GM06990 (cell line): ENCODE measurements around the gene SLC6A3.
A peak's percentile ranks its signal among the peaks of the same experiment; 100 is the strongest.

ENCODE experiments used
- DNase-seq: peaks from one replicate; pipeline ENCODE4 v3.0.0-alpha.2; 2011; ENCODE audit not compliant: insufficient read length; ENCODE audit errors: extremely low read depth
- H3K27me3 ChIP-seq: replicated peaks from 2 replicates; pipeline ENCODE4 v1.6.0; 2011; ENCODE audit warnings: low read length; ENCODE audit not compliant: control insufficient read depth, insufficient read depth
- H3K36me3 ChIP-seq: 2 replicates; pipeline ENCODE4 v1.5.1; 2011; ENCODE audit warnings: low read length; ENCODE audit not compliant: control insufficient read depth, insufficient read depth
- H3K4me3 ChIP-seq: replicated peaks from 2 replicates; pipeline ENCODE4 v1.5.1; 2011; ENCODE audit warnings: low read depth, mild to moderate bottlenecking, control low read depth, low read length
- TF ChIP-seq, protein P1 (sequence below): IDR thresholded peaks from 2 replicates; pipeline ENCODE4 v1.5.1; 2011; ENCODE audit warnings: low read length, control low read depth, mild to moderate bottlenecking, inconsistent platforms; ENCODE audit not compliant: insufficient read depth, poor library complexity, severe bottlenecking

The SLC6A3 gene

DNA sequence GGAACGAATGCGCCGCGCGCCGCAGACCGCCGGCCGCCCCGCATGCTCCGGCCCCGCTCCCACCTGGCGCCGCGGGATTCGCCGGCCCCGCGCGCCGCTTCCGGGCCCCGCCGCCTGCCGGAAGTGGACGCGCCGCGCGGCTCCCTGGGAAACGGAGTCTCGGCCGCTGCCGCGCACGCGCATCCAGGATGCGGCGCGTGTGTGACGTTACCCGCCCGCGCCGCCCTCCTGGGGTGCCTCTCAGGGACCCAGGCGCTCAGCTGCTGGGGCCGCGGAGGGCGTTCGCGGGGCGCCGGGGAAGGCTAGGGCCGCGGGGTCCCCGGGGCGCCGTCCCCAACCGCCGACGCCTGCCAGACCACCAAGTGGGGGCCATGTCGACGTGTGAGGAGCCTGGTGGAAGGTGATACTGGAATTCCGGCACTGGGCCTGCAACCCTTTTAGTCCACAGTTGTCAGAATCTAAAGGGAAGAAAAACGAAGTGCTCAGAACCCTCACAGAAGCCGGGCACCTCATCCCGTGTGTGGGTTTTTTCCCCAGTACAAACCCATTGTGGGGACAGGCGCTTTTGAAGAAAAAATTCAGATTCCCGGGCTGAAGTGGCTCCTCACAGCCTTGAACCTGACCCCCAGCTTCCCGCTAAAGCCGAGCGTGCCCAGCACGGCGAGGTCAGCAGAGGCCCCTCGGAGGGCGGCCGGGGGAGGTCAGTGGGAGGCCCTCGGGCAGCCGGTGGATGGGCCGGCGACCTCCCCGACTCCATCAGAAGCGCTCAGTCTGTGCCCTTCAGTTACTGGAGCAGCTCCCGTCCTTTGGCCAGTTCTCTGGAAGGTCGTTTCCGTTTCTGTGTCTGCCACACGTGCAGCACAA is 100.0 kb downstream of the SLC6A3 start, which contains the start of gene CLPTM1L:
CLPTM1L (minus strand) TSS at position 125 of the 864 bp plus-strand sequence. CDS start 258 bp downstream, outside the sequence.
- Histone ChIP-seq H3K4me3 (peak within 1 kb of the TSS; percentile 91), H3K27me3 (no peaks in the 10 kb centered on the region), H3K36me3 (peaks cover 15% of the 10 kb centered on the region)
- TF ChIP-seq, protein P1, sequence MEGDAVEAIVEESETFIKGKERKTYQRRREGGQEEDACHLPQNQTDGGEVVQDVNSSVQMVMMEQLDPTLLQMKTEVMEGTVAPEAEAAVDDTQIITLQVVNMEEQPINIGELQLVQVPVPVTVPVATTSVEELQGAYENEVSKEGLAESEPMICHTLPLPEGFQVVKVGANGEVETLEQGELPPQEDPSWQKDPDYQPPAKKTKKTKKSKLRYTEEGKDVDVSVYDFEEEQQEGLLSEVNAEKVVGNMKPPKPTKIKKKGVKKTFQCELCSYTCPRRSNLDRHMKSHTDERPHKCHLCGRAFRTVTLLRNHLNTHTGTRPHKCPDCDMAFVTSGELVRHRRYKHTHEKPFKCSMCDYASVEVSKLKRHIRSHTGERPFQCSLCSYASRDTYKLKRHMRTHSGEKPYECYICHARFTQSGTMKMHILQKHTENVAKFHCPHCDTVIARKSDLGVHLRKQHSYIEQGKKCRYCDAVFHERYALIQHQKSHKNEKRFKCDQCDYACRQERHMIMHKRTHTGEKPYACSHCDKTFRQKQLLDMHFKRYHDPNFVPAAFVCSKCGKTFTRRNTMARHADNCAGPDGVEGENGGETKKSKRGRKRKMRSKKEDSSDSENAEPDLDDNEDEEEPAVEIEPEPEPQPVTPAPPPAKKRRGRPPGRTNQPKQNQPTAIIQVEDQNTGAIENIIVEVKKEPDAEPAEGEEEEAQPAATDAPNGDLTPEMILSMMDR, result no peak
- peak; percentile 91 for DNase-seq

GRCh38 chr5:1343931-1344901 is 101.0 kb downstream of the SLC6A3 start:
- TF ChIP-seq, protein P1, result no peak
- H3K4me3 ChIP-seq, result peak overlapping the region; percentile 89
- DNase-seq, result no peak
- H3K36me3 ChIP-seq, result peaks cover 18% of the 10 kb centered on the region
- H3K27me3 ChIP-seq, result no peaks in the 10 kb centered on the region

GRCh38 chr5:1343315-1343751 is 101.9 kb downstream of the SLC6A3 start:
- no peak for DNase-seq
- TF ChIP-seq, protein P1, result no peak
- no peaks in the 10 kb centered on the region for H3K27me3 ChIP-seq
- peak overlapping the region; percentile 89 for H3K4me3 ChIP-seq
- H3K36me3 ChIP-seq, result peaks cover 26% of the 10 kb centered on the region
